MM.1S (cell line): Measurements from ENCODE around the gene CERS5.

Source experiments
- DNase-seq: peaks from one replicate; pipeline ENCODE4 v3.0.0-alpha.2; 2015
- H2AFZ ChIP-seq: fragments of 300-600 bp; sonication (generic); 2 replicates; pipeline ENCODE4 v1.6.0; 2016; ENCODE audit warnings: antibody characterized with exemption, low read length
- H3F3A ChIP-seq: fragments of 300-600 bp; sonication (generic); 2 replicates; pipeline ENCODE4 v1.6.1; 2016; ENCODE audit warnings: mild to moderate bottlenecking, antibody characterized with exemption, low read length, moderate library complexity, mixed read lengths; ENCODE audit not compliant: insufficient read depth
- H3K27ac ChIP-seq: fragments of 300-600 bp; sonication (generic); 2 replicates; pipeline ENCODE4 v1.5.1; 2016; ENCODE audit warnings: mild to moderate bottlenecking, low read length
- H3K27me3 ChIP-seq: fragments of 300-600 bp; sonication (generic); replicated peaks from 2 replicates; pipeline ENCODE4 v1.6.0; 2016; ENCODE audit warnings: low read length; ENCODE audit not compliant: insufficient read depth
- H3K36me3 ChIP-seq: fragments of 300-600 bp; sonication (generic); replicated peaks from 2 replicates; pipeline ENCODE4 v1.6.1; 2016; ENCODE audit warnings: mild to moderate bottlenecking, low read length, mixed read lengths; ENCODE audit not compliant: insufficient read depth
- H3K4me1 ChIP-seq: fragments of 300-600 bp; sonication (generic); 2 replicates; pipeline ENCODE4 v1.6.1; 2016; ENCODE audit warnings: low read length, mixed read lengths
- H3K4me2 ChIP-seq: fragments of 300-600 bp; sonication (generic); 2 replicates; pipeline ENCODE4 v1.6.0; 2016; ENCODE audit warnings: low read depth, low read length
- H3K4me3 ChIP-seq: fragments of 300-600 bp; sonication (generic); 2 replicates; pipeline ENCODE4 v1.5.1; 2016; ENCODE audit warnings: low read length, mixed read lengths
- H3K79me2 ChIP-seq: fragments of 300-600 bp; sonication (generic); 2 replicates; pipeline ENCODE4 v1.6.1; 2016; ENCODE audit warnings: mixed run types, low read length, mixed read lengths
- H3K9ac ChIP-seq: fragments of 300-600 bp; sonication (generic); 2 replicates; pipeline ENCODE4 v1.6.1; 2016; ENCODE audit warnings: low read length, mixed read lengths
- H3K9me2 ChIP-seq: fragments of 300-600 bp; sonication (generic); replicated peaks from 2 replicates; pipeline ENCODE4 v1.6.1; 2016; ENCODE audit warnings: mild to moderate bottlenecking, low read length, mixed read lengths; ENCODE audit not compliant: insufficient read depth
- H3K9me3 ChIP-seq: fragments of 300-600 bp; sonication (generic); replicated peaks from 2 replicates; pipeline ENCODE4 v1.6.1; 2016; ENCODE audit warnings: mild to moderate bottlenecking, low read length, mixed read lengths; ENCODE audit not compliant: insufficient read depth
- H4K20me1 ChIP-seq: fragments of 300-600 bp; sonication (generic); 2 replicates; pipeline ENCODE4 v1.6.1; 2016; ENCODE audit warnings: mild to moderate bottlenecking, low read length, moderate library complexity, mixed read lengths; ENCODE audit not compliant: insufficient read depth
- CTCF ChIP-seq: fragments of 300-600 bp; sonication (generic); IDR thresholded peaks from 2 replicates; pipeline ENCODE4 v1.5.1; 2016; ENCODE audit warnings: antibody characterized with exemption, low read length, mixed read lengths
- EZH2 ChIP-seq: fragments of 300-600 bp; sonication (generic); optimal IDR thresholded peaks from 2 replicates; pipeline ENCODE3; 2017; ENCODE audit warnings: low read depth, mild to moderate bottlenecking, antibody characterized with exemption, low read length, mixed read lengths
- EZH2phosphoT487 ChIP-seq: fragments of 300-600 bp; sonication (generic); IDR thresholded peaks from 2 replicates; pipeline ENCODE4 v1.6.1; 2018; ENCODE audit warnings: antibody characterized with exemption, low read length

CERS5 gene

GRCh38 chr12:50127546-50127945 is 39.6 kb downstream of the CERS5 start:
- Histone ChIP-seq H3K27me3 (no peaks in the 10 kb centered on the region), H3F3A (no peaks in the 10 kb centered on the region), H3K9me2 (no peaks in the 10 kb centered on the region), H3K27ac (no peak overlapping the region), H3K36me3 (no peaks in the 10 kb centered on the region; the same call in 1 of the 2 replicates), H3K9me3 (no peaks in the 10 kb centered on the region), H3K4me2 (no peak overlapping the region), H3K4me1 (0 out of 2 replicates have a peak, but pooled peaks cover 4% of the 10 kb centered on the region), H4K20me1 (no peaks in the 10 kb centered on the region), H3K79me2 (peaks cover 2% of the 10 kb centered on the region; the same call in 1 of the 2 replicates), H3K9ac (no peak overlapping the region), H3K4me3 (no peak overlapping the region), H2AFZ (no peak overlapping the region)
- no peak for TF ChIP-seq CTCF
- no peak for TF ChIP-seq EZH2
- TF ChIP-seq EZH2phosphoT487: no peak
- no peak for DNase-seq

GRCh38 chr12:50123203-50123602 is 44.0 kb downstream of the CERS5 start:
- DNase-seq: no peak
- Histone ChIP-seq H3K4me2 (no peak overlapping the region), H3K27me3 (no peaks in the 10 kb centered on the region), H3K27ac (no peak overlapping the region), H3K9ac (no peak overlapping the region), H3F3A (no peaks in the 10 kb centered on the region), H3K79me2 (peaks cover 24% of the 10 kb centered on the region), H2AFZ (no peak overlapping the region), H3K4me1 (0 out of 2 replicates have a peak, but pooled peaks cover 4% of the 10 kb centered on the region), H3K36me3 (no peaks in the 10 kb centered on the region), H3K9me2 (no peaks in the 10 kb centered on the region), H3K4me3 (no peak overlapping the region), H4K20me1 (no peaks in the 10 kb centered on the region), H3K9me3 (no peaks in the 10 kb centered on the region)
- TF ChIP-seq CTCF (no peak), EZH2phosphoT487 (no peak), EZH2 (no peak)

GRCh38 chr12:50121641-50122040 is 45.5 kb downstream of the CERS5 start:
- TF ChIP-seq EZH2phosphoT487 (no peak), EZH2 (no peak), CTCF (no peak)
- Histone ChIP-seq H3K4me2 (no peak overlapping the region), H3K27ac (no peak overlapping the region), H3K79me2 (peaks cover 36% of the 10 kb centered on the region), H3F3A (no peaks in the 10 kb centered on the region), H3K4me1 (0 out of 2 replicates have a peak, but pooled peaks cover 4% of the 10 kb centered on the region), H3K4me3 (no peak overlapping the region), H3K36me3 (no peaks in the 10 kb centered on the region), H3K27me3 (no peaks in the 10 kb centered on the region), H2AFZ (no peak overlapping the region), H4K20me1 (no peaks in the 10 kb centered on the region), H3K9me3 (no peaks in the 10 kb centered on the region), H3K9me2 (no peaks in the 10 kb centered on the region), H3K9ac (no peak overlapping the region)
- DNase-seq: no peak
